ENCODE results near the gene VSIG4.
"Not testable (repeated sequence)": the region's sequence is repeated elsewhere in the genome, so short reads cannot be mapped to it uniquely, and the experiment has no call there.

The VSIG4 gene

DNA sequence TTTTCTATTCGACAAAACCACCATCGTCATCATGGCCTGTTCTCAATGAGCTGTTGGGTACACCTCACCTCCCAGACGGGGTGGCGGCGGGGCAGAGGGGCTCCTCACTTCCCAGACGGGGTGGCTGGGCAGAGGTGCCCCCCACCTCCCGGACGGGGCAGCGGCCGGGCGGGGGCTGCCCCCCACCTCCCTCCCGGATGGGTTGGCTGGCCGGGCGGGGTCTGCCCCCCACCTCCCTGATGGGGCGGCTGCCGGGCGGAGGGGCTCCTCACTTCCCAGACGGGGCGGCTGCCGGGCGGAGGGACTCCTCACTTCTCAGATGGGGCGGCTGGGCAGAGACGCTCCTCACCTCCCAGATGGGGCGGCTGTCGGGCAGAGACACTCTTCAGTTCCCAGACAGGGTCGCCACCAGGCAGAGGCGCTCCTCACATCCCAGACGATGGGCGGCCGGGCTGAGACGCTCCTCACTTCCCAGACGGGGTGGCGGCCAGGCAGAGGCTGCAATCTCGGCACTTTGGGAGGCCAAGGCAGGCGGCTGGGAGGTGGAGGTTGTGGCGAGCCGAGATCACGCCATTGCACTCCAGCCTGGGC is 64.6 kb downstream of the VSIG4 start:
- not testable (repeated sequence) for DNase-seq (ENCODE audit: low spot score)

All from ecto neural progenitor cell (in vitro differentiated cells).